Lower leg skin (tissue), 3 donors: ENCODE measurements around the gene CCDC141.
"Not testable (repeated sequence)": the region's sequence is repeated elsewhere in the genome, so short reads cannot be mapped to it uniquely, and the experiment has no call there.

ENCODE experiments used
- CTCF ChIP-seq, 3 donors: fragments of 450-650 bp; IDR thresholded peaks; one replicate each; pipeline ENCODE4 v1.5.1; 2016; ENCODE audit warnings: antibody characterized with exemption in 3 of 3, mild to moderate bottlenecking in 3 of 3, moderate library complexity in 2 of 3
- POLR2A ChIP-seq, 2 donors: fragments of 450-650 bp; IDR thresholded peaks; one replicate each; pipeline ENCODE4 v1.6.1; 2016 to 2017; ENCODE audit warnings: antibody characterized with exemption in 2 of 2, mild to moderate bottlenecking in 1 of 2, moderate library complexity in 1 of 2

GRCh38 chr2:178992719-178993118, 57.2 kb downstream of the CCDC141 start:
- TF ChIP-seq CTCF, POLR2A (IDR thresholded peaks at IDR 0.05): not testable (repeated sequence)
